ENCODE data around the gene ASPG. TPM values are rescaled to one million over a fixed set of nuclear protein-coding genes. Genes with fewer than 3 reads are reported as not detected.

Gene ASPG
- total RNA-seq, 1 experiment from 2014 or later, result not detected

GRCh38 chr14:104105071-104105821, 19.7 kb downstream of the ASPG start:
- no peak for DNase-seq (ENCODE audit: low spot score)

GRCh38 chr14:104105822-104106470, 20.4 kb downstream of the ASPG start:
- DNase-seq (ENCODE audit: low spot score), result no peak

- DNase-seq (ENCODE audit: low spot score), result no peak
Observed at GRCh38 chr14:104106471-104106991, 21.0 kb downstream of the ASPG start.

GRCh38 chr14:104107101-104107581, 21.6 kb downstream of the ASPG start:
- DNase-seq (ENCODE audit: low spot score), result no peak

GRCh38 chr14:104107611-104108569, 22.4 kb downstream of the ASPG start:
- no peak for DNase-seq (ENCODE audit: low spot score)

- DNase-seq (ENCODE audit: low spot score), result no peak
Observed at GRCh38 chr14:104108570-104109541, 23.4 kb downstream of the ASPG start.

- DNase-seq (ENCODE audit: low spot score), result no peak
Observed at GRCh38 chr14:104109731-104110361, 24.3 kb downstream of the ASPG start.

GRCh38 chr14:104110491-104111209, 25.1 kb downstream of the ASPG start:
- DNase-seq (ENCODE audit: low spot score), result no peak

- DNase-seq (ENCODE audit: low spot score), result no peak
Observed at GRCh38 chr14:104111301-104112112, 26.0 kb downstream of the ASPG start.

- no peak for DNase-seq (ENCODE audit: low spot score)
Observed at GRCh38 chr14:104112113-104112505, 26.6 kb downstream of the ASPG start.

GRCh38 chr14:104112609-104113571, 27.4 kb downstream of the ASPG start:
- no peak for DNase-seq (ENCODE audit: low spot score)

- no peak for DNase-seq (ENCODE audit: low spot score)
Observed at GRCh38 chr14:104113631-104114420, 28.3 kb downstream of the ASPG start.

GRCh38 chr14:104114421-104115130, 29.1 kb downstream of the ASPG start:
- DNase-seq (ENCODE audit: low spot score), result no peak

GRCh38 chr14:104115131-104115600, 29.7 kb downstream of the ASPG start:
- DNase-seq (ENCODE audit: low spot score), result no peak

- DNase-seq (ENCODE audit: low spot score), result no peak
Observed at GRCh38 chr14:104115691-104116287, 30.3 kb downstream of the ASPG start.
